Rectal smooth muscle tissue (tissue), 1 donor: ENCODE results near the gene TENM4.
"Not testable (repeated sequence)": the region's sequence is repeated elsewhere in the genome, so short reads cannot be mapped to it uniquely, and the experiment has no call there.

ENCODE experiments used
- H3K27ac ChIP-seq: one replicate; pipeline ENCODE4 v1.7.0; 2013; ENCODE audit warnings: low read depth, low read length, inconsistent platforms
- H3K27me3 ChIP-seq: one replicate; pipeline ENCODE4 v1.7.0; 2013; ENCODE audit warnings: low read length; ENCODE audit not compliant: control insufficient read depth, insufficient read depth
- H3K36me3 ChIP-seq: one replicate; pipeline ENCODE4 v1.7.0; 2013; ENCODE audit warnings: low read length; ENCODE audit not compliant: control insufficient read depth, insufficient read depth
- H3K4me1 ChIP-seq: one replicate; pipeline ENCODE4 v1.7.0; 2013; ENCODE audit warnings: low read length; ENCODE audit not compliant: control insufficient read depth, insufficient read depth
- H3K4me3 ChIP-seq: one replicate; pipeline ENCODE4 v1.7.0; 2013; ENCODE audit warnings: low read length
- H3K9ac ChIP-seq: one replicate; pipeline ENCODE4 v1.7.0; 2013; ENCODE audit warnings: low read length

The TENM4 gene

DNA sequence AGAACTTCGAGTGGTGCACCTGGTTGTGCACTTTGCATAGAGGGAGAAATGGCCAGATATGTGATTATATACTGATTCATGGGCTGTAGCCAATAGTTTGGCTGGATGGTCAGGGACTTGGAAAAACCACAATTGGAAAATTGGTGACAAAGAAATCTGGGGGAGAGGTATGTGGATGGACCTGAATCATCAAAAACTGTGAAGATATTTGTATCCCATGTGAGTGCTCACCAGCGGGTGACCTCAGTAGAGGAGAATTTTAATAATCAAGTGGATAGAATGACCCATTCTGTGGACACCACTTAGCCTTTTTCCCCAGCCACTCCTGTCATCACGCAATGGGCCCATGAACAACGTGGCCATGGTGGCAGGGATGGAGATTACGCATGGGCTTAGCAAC is 818.2 kb downstream of the TENM4 start:
- H3K36me3 ChIP-seq = no peaks in the 10 kb centered on the region
- H3K27ac ChIP-seq = no peak overlapping the region
- no peaks in the 10 kb centered on the region for H3K27me3 ChIP-seq
- no peak overlapping the region for H3K4me3 ChIP-seq
- no peak overlapping the region for H3K9ac ChIP-seq
- H3K4me1 ChIP-seq = no peaks in the 10 kb centered on the region

DNA sequence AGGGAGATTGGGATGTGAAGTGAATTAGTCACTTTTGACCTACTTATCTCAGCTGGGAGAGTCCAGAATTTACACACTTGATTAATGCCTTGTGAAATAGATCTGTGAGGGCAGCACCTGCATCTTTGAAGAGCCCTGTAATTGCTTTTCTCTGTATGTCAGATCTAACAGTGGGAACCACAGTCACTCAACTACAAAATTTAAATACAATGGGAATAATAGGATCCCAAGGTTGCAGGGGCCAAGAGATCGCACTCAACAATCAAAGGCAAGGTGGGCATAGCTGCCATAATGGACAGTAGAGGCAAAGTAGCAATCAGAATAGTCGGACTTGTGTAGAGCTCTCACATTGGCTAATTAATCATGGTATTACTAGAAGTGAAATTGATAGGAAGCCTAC is 820.7 kb downstream of the TENM4 start:
- H3K27me3 ChIP-seq = no peaks in the 10 kb centered on the region
- no peak overlapping the region for H3K27ac ChIP-seq
- H3K4me3 ChIP-seq = no peak overlapping the region
- H3K36me3 ChIP-seq = no peaks in the 10 kb centered on the region
- no peaks in the 10 kb centered on the region for H3K4me1 ChIP-seq
- no peak overlapping the region for H3K9ac ChIP-seq

DNA sequence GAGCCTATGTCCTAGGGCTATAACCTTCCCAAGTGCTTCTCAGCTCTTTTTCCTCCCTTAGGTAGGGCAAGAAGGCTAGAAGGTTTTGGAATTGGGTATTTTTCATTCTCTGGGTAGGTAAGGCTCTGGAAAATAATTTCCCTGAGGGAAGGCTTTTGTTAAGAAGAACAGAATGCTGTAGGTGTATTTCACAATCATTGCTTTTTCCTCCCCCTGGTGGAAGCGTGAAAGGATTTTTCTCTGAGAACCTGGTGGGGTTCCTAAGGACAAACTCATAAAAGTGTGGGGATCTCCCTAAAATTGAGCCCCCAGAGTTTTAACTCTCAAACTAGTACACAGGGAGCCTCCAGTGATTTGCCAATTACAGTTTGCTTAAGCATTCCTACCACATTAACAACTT is 825.1 kb downstream of the TENM4 start:
- Histone ChIP-seq H3K4me1 (no peaks in the 10 kb centered on the region), H3K27ac (no peak overlapping the region), H3K4me3 (no peak overlapping the region), H3K27me3 (no peaks in the 10 kb centered on the region), H3K9ac (no peak overlapping the region), H3K36me3 (no peaks in the 10 kb centered on the region)

DNA sequence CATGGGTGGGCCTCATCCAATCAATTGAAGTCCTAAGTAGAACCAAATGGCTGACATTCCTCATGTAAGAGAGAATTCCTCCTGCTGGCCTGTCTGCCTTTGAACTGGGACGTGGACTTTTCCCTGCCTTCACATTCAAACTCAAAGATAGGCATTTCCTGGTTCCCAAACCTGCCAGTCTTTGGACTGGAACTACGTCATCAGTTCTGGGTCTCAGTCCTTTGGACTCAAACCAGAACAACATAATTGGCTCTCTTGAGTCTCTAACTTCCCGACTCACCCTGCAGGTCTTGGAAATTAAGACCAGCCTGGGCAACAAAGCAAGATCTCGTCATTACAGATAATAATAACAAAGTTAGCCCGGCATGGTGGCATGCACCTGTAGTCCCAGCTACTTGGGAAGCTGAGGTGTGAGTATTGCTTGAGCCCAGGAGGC is 827.4 kb downstream of the TENM4 start:
- Histone ChIP-seq H3K9ac (no peak overlapping the region), H3K27ac (no peak overlapping the region), H3K27me3 (no peaks in the 10 kb centered on the region), H3K36me3 (no peaks in the 10 kb centered on the region), H3K4me1 (no peaks in the 10 kb centered on the region), H3K4me3 (no peak overlapping the region)

DNA sequence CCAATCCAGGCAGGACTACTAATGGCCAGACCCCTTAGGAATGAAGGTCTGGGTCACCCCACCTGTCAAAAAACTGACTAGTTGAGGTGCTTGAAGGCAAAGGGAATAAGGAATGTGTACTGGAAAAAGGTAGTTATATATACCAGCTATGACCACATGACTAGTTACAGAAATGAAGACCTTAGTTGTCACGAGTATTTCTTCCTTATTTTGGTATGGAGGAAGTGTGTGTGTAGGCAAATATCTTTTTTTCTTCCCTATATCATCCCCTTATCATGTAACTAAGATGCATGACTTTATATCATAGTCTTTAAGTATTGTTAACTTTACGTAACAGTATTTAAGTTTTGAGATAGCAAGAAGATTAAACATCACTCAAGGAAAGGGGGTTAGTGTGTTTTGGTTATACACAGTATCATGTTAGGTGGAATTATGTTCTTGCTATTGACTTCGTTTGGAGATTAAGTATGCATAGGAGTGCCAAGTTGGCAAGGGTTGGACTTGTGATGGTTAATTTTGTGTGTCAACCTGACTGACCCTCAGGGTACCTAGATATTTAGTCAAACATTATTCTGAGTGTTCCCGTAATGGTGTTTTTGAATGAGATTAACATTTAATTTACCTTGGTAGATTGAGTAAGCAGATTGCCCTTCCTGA is 828.0 kb downstream of the TENM4 start:
- H3K36me3 ChIP-seq = no peaks in the 10 kb centered on the region
- no peak overlapping the region for H3K4me3 ChIP-seq
- no peak overlapping the region for H3K27ac ChIP-seq
- H3K4me1 ChIP-seq = no peaks in the 10 kb centered on the region
- H3K27me3 ChIP-seq = no peaks in the 10 kb centered on the region
- H3K9ac ChIP-seq = no peak overlapping the region

DNA sequence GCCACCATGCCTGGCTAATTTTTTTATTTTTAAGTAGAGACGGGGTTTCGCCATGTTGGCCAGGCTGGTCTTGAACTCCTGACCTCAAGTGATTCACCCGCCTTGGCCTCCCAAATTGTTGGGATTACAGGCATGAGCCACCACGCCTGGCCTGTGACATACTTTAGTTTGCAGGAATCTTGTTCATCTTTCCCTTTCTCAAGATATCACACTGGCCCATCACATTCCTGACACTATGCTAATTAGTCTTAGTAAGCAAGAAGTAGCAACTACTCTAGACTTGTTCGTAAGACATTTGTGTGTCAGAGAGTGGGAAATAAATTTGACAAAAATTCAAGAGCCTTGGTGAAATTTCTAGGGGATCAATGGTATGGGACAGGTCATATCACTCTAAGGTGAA is 831.5 kb downstream of the TENM4 start:
- H3K4me3 ChIP-seq, H3K9ac ChIP-seq, H3K27me3 ChIP-seq, H3K27ac ChIP-seq, H3K36me3 ChIP-seq, H3K4me1 ChIP-seq: not testable (repeated sequence)

DNA sequence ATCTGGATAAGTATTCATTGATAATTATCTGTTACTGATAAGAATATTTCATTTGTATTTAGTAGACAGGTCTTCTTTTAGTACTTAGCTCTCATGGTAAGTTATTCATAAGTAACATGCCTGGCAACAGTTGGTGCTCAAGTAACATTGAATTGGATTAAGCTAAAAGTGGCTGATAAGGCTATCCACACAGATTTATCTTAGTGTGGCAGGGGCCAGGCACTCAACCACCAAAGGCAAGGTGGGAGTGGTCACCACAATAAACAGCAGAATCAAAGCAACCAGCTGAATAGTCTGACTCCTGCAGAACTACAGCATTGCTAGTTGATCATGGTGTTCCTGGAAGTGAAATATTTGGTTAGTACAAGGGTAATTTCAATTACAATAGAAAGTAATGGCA is 833.1 kb downstream of the TENM4 start:
- Histone ChIP-seq H3K36me3 (no peaks in the 10 kb centered on the region), H3K4me1 (no peaks in the 10 kb centered on the region), H3K27ac (no peak overlapping the region), H3K4me3 (no peak overlapping the region), H3K27me3 (no peaks in the 10 kb centered on the region), H3K9ac (no peak overlapping the region)

DNA sequence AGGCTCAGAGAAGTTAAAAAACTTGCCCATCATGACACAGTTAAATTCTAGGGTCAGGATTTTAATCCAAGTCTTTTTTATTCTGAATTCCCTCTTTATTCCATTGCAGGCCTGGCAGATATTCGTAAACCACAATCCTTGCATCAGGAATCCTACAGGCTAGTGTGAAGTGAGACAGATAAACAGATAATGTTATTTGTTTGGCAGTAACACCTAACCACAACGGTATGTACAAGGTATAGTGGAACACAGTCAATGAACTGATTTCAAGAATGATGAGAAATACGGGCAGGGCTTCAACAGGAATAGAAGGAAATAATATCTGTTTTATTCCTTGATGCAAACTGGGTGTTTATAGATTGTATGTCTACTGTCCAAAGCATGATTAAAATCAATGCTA is 834.2 kb downstream of the TENM4 start:
- Histone ChIP-seq H3K27ac (no peak overlapping the region), H3K36me3 (no peaks in the 10 kb centered on the region), H3K4me3 (no peak overlapping the region), H3K4me1 (no peaks in the 10 kb centered on the region), H3K9ac (no peak overlapping the region), H3K27me3 (no peaks in the 10 kb centered on the region)

DNA sequence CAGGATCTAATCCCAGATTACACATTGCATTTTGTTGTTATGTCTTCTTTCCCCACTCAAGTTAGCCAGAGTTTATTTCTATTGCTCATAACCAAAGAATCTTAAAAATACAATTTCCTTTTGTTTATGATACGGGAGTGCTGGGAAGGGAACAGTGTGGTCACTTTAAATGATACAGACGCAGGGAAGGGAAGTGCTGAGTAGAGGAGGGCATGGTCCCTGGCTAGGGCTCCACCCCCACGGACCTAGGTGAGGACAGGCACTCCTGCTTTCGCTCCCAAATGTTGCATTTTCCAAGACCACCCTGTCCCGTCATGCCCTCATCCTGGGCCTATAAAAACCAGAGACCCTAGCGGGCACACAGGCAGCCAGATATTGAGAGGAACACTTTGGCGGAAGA is 835.5 kb downstream of the TENM4 start:
- H3K9ac ChIP-seq = no peak overlapping the region

DNA sequence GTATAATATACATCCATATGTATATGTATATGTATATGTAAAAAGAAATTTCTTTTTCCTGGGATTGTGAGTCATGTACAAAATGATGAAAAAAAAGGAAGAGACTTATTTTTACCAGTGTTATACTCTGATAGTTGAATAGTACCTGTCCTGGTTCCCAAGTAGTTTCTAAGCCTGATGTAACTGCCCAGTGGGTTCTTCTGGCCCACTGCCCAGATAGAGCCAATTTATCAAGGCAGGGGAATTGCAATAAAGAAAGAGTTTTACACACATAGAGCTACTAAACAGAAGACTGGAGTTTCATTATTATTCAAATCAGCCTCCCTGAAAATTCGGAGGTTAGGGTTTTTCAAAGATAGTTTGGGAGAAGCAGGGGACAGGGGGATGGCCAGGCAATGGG is 837.0 kb downstream of the TENM4 start:
- no peaks in the 10 kb centered on the region for H3K27me3 ChIP-seq
- no peaks in the 10 kb centered on the region for H3K36me3 ChIP-seq
- H3K27ac ChIP-seq = no peak overlapping the region
- H3K9ac ChIP-seq = no peak overlapping the region
- H3K4me1 ChIP-seq = no peaks in the 10 kb centered on the region
- H3K4me3 ChIP-seq = no peak overlapping the region

More for the DNA sequence above, 835.5 kb downstream of the TENM4 start:
- H3K4me1 ChIP-seq = no peaks in the 10 kb centered on the region
- no peaks in the 10 kb centered on the region for H3K27me3 ChIP-seq
- H3K4me3 ChIP-seq = no peak overlapping the region
- no peak overlapping the region for H3K27ac ChIP-seq
- H3K36me3 ChIP-seq = no peaks in the 10 kb centered on the region
